Hepatocyte (in vitro differentiated cells): ENCODE data around the gene DOP1B. TPM values are rescaled to one million over a fixed set of nuclear protein-coding genes. Genes with fewer than 3 reads are reported as not detected.
"Not testable (repeated sequence)": the region's sequence is repeated elsewhere in the genome, so short reads cannot be mapped to it uniquely, and the experiment has no call there.

Experiments used
- DNase-seq: peaks from one replicate; pipeline ENCODE4 v3.0.0-alpha.2; 2016; ENCODE audit warnings: low spot score
- H2AFZ ChIP-seq: fragments of 200-600 bp; sonication (generic); 2 replicates; pipeline ENCODE4 v1.6.0; 2016; ENCODE audit warnings: antibody characterized with exemption, mild to moderate bottlenecking
- H3K27ac ChIP-seq: fragments of 200-600 bp; sonication (generic); 2 replicates; pipeline ENCODE4 v1.5.1; 2016; ENCODE audit warnings: mild to moderate bottlenecking
- H3K27me3 ChIP-seq: fragments of 200-600 bp; sonication (generic); 2 replicates; pipeline ENCODE4 v1.6.1; 2016
- H3K36me3 ChIP-seq: fragments of 200-600 bp; sonication (generic); replicated peaks from 2 replicates; pipeline ENCODE4 v1.5.1; 2016; ENCODE audit warnings: low read depth; ENCODE audit not compliant: insufficient read depth
- H3K4me1 ChIP-seq: fragments of 200-600 bp; sonication (generic); 2 replicates; pipeline ENCODE4 v1.5.1; 2016; ENCODE audit warnings: mild to moderate bottlenecking, moderate library complexity; ENCODE audit not compliant: insufficient read depth
- H3K4me2 ChIP-seq: fragments of 200-600 bp; sonication (generic); 2 replicates; pipeline ENCODE4 v1.6.0; 2016
- H3K4me3 ChIP-seq: fragments of 200-600 bp; sonication (generic); 2 replicates; pipeline ENCODE4 v1.5.1; 2016; ENCODE audit warnings: mild to moderate bottlenecking
- H3K79me2 ChIP-seq: fragments of 200-600 bp; sonication (generic); 2 replicates; pipeline ENCODE4 v1.6.0; 2017; ENCODE audit warnings: mild to moderate bottlenecking
- H3K9me2 ChIP-seq: fragments of 200-600 bp; sonication (generic); replicated peaks from 2 replicates; pipeline ENCODE4 v1.6.0; 2017; ENCODE audit warnings: mild to moderate bottlenecking; ENCODE audit not compliant: insufficient read depth
- H3K9me3 ChIP-seq: fragments of 200-600 bp; sonication (generic); 2 replicates; pipeline ENCODE4 v1.5.1; 2016; ENCODE audit warnings: low read depth, mild to moderate bottlenecking
- H4K20me1 ChIP-seq: fragments of 200-600 bp; sonication (generic); 2 replicates; pipeline ENCODE4 v1.6.0; 2016; ENCODE audit warnings: mild to moderate bottlenecking; ENCODE audit not compliant: insufficient read depth, poor library complexity, severe bottlenecking
- CTCF ChIP-seq: fragments of 200-600 bp; sonication (generic); IDR thresholded peaks from 2 replicates; pipeline ENCODE4 v1.5.1; 2016; ENCODE audit warnings: antibody characterized with exemption, mild to moderate bottlenecking; ENCODE audit not compliant: poor library complexity
- EZH2 ChIP-seq: fragments of 200-600 bp; sonication (generic); IDR thresholded peaks from 2 replicates; pipeline ENCODE4 v1.6.1; 2016; ENCODE audit warnings: antibody characterized with exemption, mild to moderate bottlenecking, borderline replicate concordance
- EZH2phosphoT487 ChIP-seq: fragments of 200-600 bp; sonication (generic); IDR thresholded peaks from one replicate; pipeline ENCODE4 v1.6.1; 2018; ENCODE audit warnings: antibody characterized with exemption, mild to moderate bottlenecking, low read depth, moderate library complexity; ENCODE audit not compliant: unreplicated experiment, severe bottlenecking
- WGBS: methylation state at CpG from one replicate; pipeline ENCODE4 v1.1.6; 2016; ENCODE audit warnings: low lambda C conversion rate; ENCODE audit errors: missing lambda C conversion rate; 5-methylcytosine and 5-hydroxymethylcytosine counted together
- polyA plus RNA-seq: library from polyadenylated mRNA; unstranded; fragments of >200 nt; fragmentation: Nextera tagmentation; extraction: Ambion mirVana; gene quantifications from 2 replicates; pipeline ENCODE4 v1.2.1, GENCODE V29; 2016
- total RNA-seq: library from RNA; depleted of rRNA; stranded (reverse); fragments of >200 nt; gene quantifications from 2 replicates; pipeline ENCODE4 v1.2.3, GENCODE V29; 2014

The DOP1B gene
- total and polyA plus RNA-seq, 2 experiments from 2014 or later, result 6.6 to 17.7 TPM

- WGBS, result 90% methylated on average over 8 of the region's 8 CpGs
Observed at GRCh38 chr21:36132696-36133095, 23.9 kb upstream of the DOP1B start.

GRCh38 chr21:36134803-36135390, 21.7 kb upstream of the DOP1B start, which contains the start of gene CBR3:
Gene CBR3, plus strand, starts transcription at chr21:36135079. Its CDS starts 114 bp downstream, at chr21:36135193.
- Histone ChIP-seq H3K4me2 (peak within 1 kb of the TSS; percentile 100), H3K36me3 (no peaks in the 10 kb centered on the region), H3K9me2 (no peaks in the 10 kb centered on the region), H3K4me1 (peaks cover 13% of the 10 kb centered on the region), H3K79me2 (no peaks in the 10 kb centered on the region), H3K9me3 (no peaks in the 10 kb centered on the region), H3K27ac (peak within 1 kb of the TSS; percentile 7), H4K20me1 (no peaks in the 10 kb centered on the region), H2AFZ (peak within 1 kb of the TSS; percentile 56), H3K27me3 (peaks cover 32% of the 10 kb centered on the region), H3K4me3 (peak within 1 kb of the TSS; percentile 43)
- 2% methylated on average over 41 of the region's 53 CpGs for WGBS
- TF ChIP-seq EZH2phosphoT487 (no peak), EZH2 (peak; percentile 58)
- peak; percentile 32 for DNase-seq

More at GRCh38 chr21:36132696-36133095, 23.9 kb upstream of the DOP1B start:
- no peaks in the 10 kb centered on the region for H3K9me2 ChIP-seq
- H3K36me3 ChIP-seq, result no peaks in the 10 kb centered on the region
- no peak overlapping the region for H3K4me3 ChIP-seq
- peaks cover 27% of the 10 kb centered on the region for H3K27me3 ChIP-seq
- H2AFZ ChIP-seq, result no peak overlapping the region
- peaks cover 13% of the 10 kb centered on the region for H3K4me1 ChIP-seq
- H4K20me1 ChIP-seq, result no peaks in the 10 kb centered on the region
- no peak for TF ChIP-seq CTCF
- TF ChIP-seq EZH2phosphoT487, result no peak
- TF ChIP-seq EZH2, result no peak
- H3K9me3 ChIP-seq, result no peaks in the 10 kb centered on the region
- no peaks in the 10 kb centered on the region for H3K79me2 ChIP-seq
- no peak overlapping the region for H3K4me2 ChIP-seq
- no peak overlapping the region for H3K27ac ChIP-seq
- no peak for DNase-seq

- Histone ChIP-seq H3K9me3 (no peaks in the 10 kb centered on the region), H3K4me3 (peak overlapping the region; percentile 43), H2AFZ (peak overlapping the region; percentile 56), H3K4me1 (peaks cover 13% of the 10 kb centered on the region), H3K9me2 (no peaks in the 10 kb centered on the region), H3K36me3 (no peaks in the 10 kb centered on the region), H4K20me1 (no peaks in the 10 kb centered on the region), H3K27ac (peak overlapping the region; percentile 7), H3K27me3 (peaks cover 32% of the 10 kb centered on the region), H3K79me2 (no peaks in the 10 kb centered on the region), H3K4me2 (peak overlapping the region; percentile 100)
- WGBS, result under 1% methylated on average over 60 of the region's 60 CpGs
- TF ChIP-seq EZH2phosphoT487, result no peak
- TF ChIP-seq EZH2, result no peak
- TF ChIP-seq CTCF, result no peak
- peak; percentile 66 for DNase-seq
Observed at GRCh38 chr21:36135391-36136102, 21.1 kb upstream of the DOP1B start.

DNA sequence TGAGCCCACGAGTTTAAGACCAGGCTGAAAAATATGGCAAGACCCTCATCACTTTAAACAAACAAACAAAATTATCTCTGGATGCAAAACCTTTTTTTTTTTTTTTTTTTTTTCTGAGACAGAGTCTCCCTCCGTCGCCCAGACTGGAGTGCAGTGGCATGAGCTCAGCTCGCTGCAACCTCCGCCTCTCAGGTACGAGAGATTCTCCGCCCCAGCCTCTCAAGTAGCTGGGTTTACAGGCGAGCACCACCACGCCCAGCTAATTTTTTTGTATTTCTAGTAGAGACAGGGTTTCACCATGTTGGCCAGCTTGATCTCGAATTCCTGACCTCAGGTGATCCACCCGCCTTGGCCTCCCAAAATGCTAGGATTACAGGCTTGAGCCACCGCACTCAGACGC, 16.8 kb upstream of the DOP1B start:
- Histone ChIP-seq H3K27me3 (peaks cover 21% of the 10 kb centered on the region), H3K4me1 (peaks cover 14% of the 10 kb centered on the region)
- 94% methylated on average over 13 of the region's 13 CpGs for WGBS
- H2AFZ ChIP-seq, H3K79me2 ChIP-seq, DNase-seq, H3K9me3 ChIP-seq, H3K4me3 ChIP-seq, H3K36me3 ChIP-seq, H4K20me1 ChIP-seq, H3K9me2 ChIP-seq, H3K4me2 ChIP-seq, H3K27ac ChIP-seq: not testable (repeated sequence)
